HEK293 (cell line): Measurements from ENCODE around the gene TAF1B.

Source experiments
- AEBP2 ChIP-seq: fragments of 450-650 bp; formaldehyde crosslinking; IDR thresholded peaks from 2 replicates; pipeline ENCODE4 v1.5.1; 2016; ENCODE audit warnings: missing biosample characterization, missing genetic modification characterization, borderline replicate concordance
- CTCF ChIP-seq: fragments of 450-650 bp; formaldehyde crosslinking; IDR thresholded peaks from 2 replicates; pipeline ENCODE4 v1.5.1; 2016; ENCODE audit warnings: missing biosample characterization, missing genetic modification characterization
- PATZ1 ChIP-seq: fragments of 450-650 bp; formaldehyde crosslinking; IDR thresholded peaks from 2 replicates; pipeline ENCODE4 v1.5.1; 2016; ENCODE audit warnings: missing biosample characterization, missing genetic modification characterization
- SETDB1 ChIP-seq: IDR thresholded peaks from one replicate; pipeline ENCODE4 v1.6.1; 2017; ENCODE audit warnings: mild to moderate bottlenecking, low read length, moderate library complexity, mixed read lengths; ENCODE audit not compliant: insufficient read length
- ZBTB11 ChIP-seq: fragments of 450-650 bp; formaldehyde crosslinking; conservative IDR thresholded peaks from 2 replicates; pipeline ENCODE4 v1.5.1; 2016; ENCODE audit warnings: low read depth, missing biosample characterization, missing genetic modification characterization
- ZNF274 ChIP-seq, 2 experiments: fragments of 200-500 bp in 1 of 2; fragments of 450-650 bp in 1 of 2; sonication (Bioruptor generic) in 1 of 2; formaldehyde crosslinking in 1 of 2; IDR thresholded peaks; 2 replicates each; pipeline versions ENCODE4 v1.5.1 to v1.6.1; 2014 to 2016; ENCODE audit warnings: borderline replicate concordance in 1 of 2, inconsistent platforms in 1 of 2, low read length in 1 of 2, missing biosample characterization in 1 of 2, missing genetic modification characterization in 1 of 2
- ZNF560 ChIP-seq: fragments of 450-650 bp; formaldehyde crosslinking; IDR thresholded peaks from 2 replicates; pipeline ENCODE4 v1.5.1; 2017; ENCODE audit warnings: missing biosample characterization, missing genetic modification characterization, borderline replicate concordance
- ZNF777 ChIP-seq: fragments of 450-650 bp; formaldehyde crosslinking; IDR thresholded peaks from 2 replicates; pipeline ENCODE4 v1.5.1; 2017; ENCODE audit warnings: missing biosample characterization, missing genetic modification characterization, borderline replicate concordance
- TF ChIP-seq, protein P1 (sequence below): fragments of 450-650 bp; formaldehyde crosslinking; IDR thresholded peaks from 2 replicates; pipeline ENCODE4 v1.5.1; 2016; ENCODE audit warnings: missing biosample characterization, missing genetic modification characterization, low read depth

DNA sequence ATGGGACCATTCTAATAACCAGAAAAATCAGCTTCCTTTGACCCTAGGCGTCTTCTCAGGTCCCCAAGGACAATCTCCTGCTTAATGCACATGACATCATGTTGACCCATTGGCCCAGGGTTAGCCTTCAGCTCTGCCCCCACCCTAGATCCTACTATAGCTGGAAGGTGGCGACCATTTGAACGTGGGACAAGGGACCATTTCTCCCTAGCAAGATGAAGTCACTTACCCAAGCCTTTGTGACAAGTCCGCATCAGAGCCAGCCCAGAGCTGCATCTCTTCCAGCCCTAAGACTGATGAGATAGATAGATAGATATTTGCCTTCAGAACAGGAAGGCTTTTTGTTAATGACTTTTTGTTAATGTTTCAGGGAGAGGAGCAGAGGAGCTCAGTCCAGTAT is 28.2 kb upstream of the TAF1B start:
- no peak for TF ChIP-seq AEBP2 (tag by site-specific recombination)
- TF ChIP-seq, protein P1, sequence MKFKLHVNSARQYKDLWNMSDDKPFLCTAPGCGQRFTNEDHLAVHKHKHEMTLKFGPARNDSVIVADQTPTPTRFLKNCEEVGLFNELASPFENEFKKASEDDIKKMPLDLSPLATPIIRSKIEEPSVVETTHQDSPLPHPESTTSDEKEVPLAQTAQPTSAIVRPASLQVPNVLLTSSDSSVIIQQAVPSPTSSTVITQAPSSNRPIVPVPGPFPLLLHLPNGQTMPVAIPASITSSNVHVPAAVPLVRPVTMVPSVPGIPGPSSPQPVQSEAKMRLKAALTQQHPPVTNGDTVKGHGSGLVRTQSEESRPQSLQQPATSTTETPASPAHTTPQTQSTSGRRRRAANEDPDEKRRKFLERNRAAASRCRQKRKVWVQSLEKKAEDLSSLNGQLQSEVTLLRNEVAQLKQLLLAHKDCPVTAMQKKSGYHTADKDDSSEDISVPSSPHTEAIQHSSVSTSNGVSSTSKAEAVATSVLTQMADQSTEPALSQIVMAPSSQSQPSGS, result no peak
- no peak for TF ChIP-seq CTCF (tag by site-specific recombination)
- TF ChIP-seq ZNF274 (IDR thresholded peaks at IDR 0.05; ENCODE audit: low read length), result no peak
- no peak for TF ChIP-seq ZNF274 (tag by site-specific recombination; IDR thresholded peaks at IDR 0.05; ENCODE audit: borderline replicate concordance)
- TF ChIP-seq PATZ1, result no peak
- TF ChIP-seq ZNF777 (tag by site-specific recombination), result no peak
- TF ChIP-seq ZBTB11, result no peak
- no peak for TF ChIP-seq SETDB1
- no peak for TF ChIP-seq ZNF560 (tag by site-specific recombination)
